HG03280 (cell line): ENCODE data around the gene COA5.
"Not testable (repeated sequence)": the region's sequence is repeated elsewhere in the genome, so short reads cannot be mapped to it uniquely, and the experiment has no call there.

ENCODE experiments used
- ATAC-seq: cut with Tn5 transposase; IDR thresholded peaks from one replicate; pipeline ENCODE4 v1.9.1; 2021; ENCODE audit warnings: mild to moderate bottlenecking, moderate library complexity; ENCODE audit not compliant: unreplicated experiment

Gene COA5

DNA sequence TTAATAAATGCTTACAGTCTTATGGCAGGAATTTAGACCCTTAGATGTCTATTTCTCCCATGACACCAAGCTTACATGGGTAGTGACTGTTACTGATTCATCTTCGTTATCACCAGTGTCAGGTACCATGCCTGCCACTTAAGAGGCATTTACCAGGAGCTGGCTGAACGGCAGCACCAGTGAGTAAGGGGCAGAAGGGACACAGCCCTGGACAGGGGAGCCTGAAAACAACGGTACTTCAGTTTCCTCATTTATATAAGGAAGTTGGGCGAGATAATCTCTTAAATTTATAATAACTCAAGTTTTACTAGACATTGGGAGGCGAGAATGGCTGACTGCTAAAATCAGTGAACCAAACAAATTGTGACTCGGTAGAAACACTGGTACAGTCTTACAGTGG, 1.2 kb downstream of the COA5 start:
- ATAC-seq, result no peak

DNA sequence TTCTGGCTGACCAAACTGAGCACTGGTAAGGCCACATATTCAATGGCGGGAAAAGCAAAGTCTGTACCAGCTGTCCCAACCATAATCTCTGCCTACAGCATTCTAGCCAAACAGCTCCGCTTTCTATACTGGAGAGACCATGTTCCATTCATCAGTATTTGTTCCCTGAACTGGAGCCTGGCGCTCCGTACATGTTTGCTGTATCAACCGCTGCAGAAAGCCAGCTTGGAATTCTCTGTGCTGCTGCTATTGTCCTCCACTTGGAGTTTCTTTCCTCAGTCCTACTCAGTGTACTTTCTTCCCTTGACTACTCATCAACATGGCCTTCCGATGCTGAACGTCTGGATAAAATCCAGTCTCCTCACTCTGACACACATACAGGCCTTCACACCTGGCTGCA, 1.9 kb downstream of the COA5 start:
- no peak for ATAC-seq

DNA sequence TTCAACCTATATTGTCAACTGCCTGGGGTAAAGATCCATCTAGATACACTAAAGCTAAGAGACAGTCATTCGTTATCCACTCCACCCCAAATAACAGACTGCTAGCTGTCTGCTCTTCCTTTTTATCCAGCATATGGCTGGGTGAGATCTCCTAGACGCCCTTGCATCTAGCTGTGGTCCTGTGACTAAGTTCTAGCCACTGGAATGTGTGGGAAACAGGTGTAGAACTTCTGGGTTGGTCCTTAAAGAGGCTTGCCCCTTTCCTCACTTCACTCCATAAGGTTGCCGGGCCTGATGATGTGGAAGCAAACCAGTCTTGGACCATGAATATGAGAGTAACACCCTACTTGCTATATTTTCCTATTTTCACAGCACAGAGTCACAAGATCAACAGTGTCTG, 3.2 kb downstream of the COA5 start:
- ATAC-seq, result no peak

DNA sequence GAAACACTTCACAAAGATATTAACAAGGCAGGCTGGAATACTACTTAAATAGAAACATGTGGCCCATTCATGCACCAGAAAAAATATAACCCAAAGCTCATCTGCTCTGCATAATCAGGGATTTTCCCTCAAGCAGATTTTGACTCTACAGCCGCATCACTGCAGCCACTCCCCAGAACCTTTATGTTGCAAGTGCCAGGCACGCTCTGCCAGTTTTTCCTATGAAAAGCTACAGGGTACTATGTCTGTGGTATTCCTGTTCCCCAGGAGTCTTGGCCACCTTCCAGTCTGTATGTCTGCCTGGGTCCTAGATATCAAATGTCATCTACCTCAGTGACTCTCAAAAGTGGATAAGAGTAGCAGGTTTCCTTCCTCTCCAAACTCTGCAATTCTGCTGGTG, 3.8 kb downstream of the COA5 start:
- ATAC-seq, result no peak

DNA sequence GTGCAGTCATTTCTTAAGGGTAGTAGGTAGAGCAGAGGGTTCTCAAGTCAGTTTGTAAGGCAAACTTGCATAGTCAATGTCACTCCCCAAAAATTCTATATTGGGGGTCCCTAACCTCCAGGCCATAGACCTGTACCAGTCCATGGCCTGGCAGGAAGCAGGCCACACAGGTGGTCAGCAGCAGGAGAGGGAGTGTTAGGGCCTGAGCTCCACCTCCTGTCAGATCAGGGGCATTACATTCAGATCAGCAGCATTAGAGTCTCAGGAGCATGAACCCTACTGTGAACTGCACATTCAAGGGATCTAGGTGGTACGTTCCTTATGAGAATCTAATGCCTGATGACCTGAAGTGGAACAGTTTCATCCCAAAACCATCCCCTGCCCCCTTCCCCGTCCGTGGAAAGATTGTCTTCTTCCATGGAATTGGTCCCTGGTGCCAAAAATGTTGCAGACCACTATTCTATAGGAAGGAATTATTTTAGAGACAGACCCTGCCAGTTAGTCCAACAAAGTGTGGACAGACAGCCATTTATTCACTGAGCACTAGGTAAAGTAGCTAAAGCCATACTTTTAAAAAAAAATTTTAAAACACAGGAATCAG, 6.7 kb downstream of the COA5 start:
- peak; percentile 79 for ATAC-seq

GRCh38 chr2:98598781-98599428, 9.4 kb downstream of the COA5 start:
- no peak for ATAC-seq

DNA sequence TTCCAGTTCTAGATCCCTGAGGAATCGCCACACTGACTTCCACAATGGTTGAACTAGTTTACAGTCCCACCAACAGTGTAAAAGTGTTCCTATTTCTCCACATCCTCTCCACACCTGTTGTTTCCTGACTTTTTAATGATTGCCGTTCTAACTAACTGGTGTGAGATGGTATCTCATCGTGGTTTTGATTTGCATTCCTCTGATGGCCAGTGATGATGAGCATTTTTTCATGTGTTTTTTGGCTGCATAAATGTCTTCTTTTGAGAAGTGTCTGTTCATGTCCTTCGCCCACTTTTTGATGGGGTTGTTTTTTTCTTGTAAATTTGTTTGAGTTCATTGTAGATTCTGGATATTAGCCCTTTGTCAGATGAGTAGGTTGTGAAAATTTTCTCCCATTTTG, 13.6 kb downstream of the COA5 start:
- ATAC-seq, result not testable (repeated sequence)

- no peak for ATAC-seq
Measured at GRCh38 chr2:98592565-98592964, 15.7 kb downstream of the COA5 start.

DNA sequence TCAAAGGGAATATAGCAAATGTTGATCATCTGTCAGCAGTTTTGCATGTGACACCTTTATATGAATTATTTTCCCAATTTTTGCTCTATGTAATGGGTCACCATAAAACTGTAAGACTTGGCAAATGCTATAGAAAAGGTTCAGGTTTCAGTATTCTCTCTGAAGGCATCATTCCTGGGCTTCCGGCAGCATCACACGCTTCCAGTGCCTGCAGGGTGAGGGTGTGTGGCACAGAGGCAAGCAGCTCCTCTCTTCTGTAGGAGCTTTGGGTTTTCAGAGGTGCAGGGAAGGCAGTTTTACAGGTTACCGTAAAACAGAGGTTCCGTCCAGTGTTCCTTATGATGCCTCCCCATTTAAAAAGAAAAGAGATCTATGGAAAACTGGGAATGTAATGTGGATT, 18.8 kb downstream of the COA5 start:
- no peak for ATAC-seq

GRCh38 chr2:98588880-98589431, 19.4 kb downstream of the COA5 start:
- no peak for ATAC-seq

DNA sequence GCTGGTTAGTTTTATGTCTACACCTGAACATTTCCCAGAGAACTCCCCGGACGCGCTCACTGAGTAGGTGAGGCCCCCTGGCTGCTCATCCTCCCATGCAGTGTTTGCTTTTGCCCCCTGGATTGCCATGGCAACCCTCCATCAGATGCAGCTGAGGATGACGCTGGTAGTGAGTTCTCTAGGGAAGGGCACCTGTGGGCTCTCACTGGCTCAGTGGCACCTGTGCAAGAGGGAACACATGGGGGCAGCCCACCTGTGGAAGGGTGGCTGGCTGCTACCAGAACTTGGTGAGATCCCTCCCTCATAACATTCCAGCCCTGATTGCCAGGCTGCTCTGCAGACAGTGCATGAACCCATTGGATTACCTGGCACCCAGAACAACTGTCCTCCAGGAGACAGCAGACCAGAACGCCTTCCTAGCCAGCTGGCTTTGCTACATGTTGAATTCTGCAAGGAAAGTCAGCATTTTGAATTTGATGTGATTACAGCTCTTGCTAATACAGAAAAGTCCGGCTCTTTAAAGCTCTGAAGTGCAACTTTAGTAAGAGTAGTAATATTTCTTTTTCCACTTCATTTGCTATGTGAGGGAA, 21.7 kb downstream of the COA5 start:
- ATAC-seq, result no peak

DNA sequence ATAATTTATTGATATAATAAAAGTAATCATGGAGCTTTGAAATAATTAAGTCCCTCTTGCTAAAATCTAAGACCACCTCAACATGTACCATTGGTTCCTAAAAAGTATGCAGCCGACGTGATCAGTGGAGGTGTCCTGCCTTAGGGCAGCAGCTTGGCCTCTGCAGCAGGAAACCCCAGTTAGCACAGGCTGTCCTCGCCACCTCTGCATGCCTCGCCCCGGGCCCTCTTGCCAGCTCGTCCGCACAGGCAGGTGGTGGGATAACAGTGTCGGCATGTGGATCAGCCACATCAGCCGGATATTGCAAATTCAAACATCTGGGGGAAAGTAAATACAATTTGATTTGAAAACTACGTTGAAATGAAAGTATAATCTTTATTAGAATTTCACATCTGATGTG, 22.9 kb downstream of the COA5 start:
- ATAC-seq, result no peak

GRCh38 chr2:98583816-98584618, 24.3 kb downstream of the COA5 start:
- no peak for ATAC-seq

GRCh38 chr2:98583276-98583675, 25.0 kb downstream of the COA5 start:
- no peak for ATAC-seq

- ATAC-seq, result no peak
Measured at GRCh38 chr2:98582523-98582922, 25.8 kb downstream of the COA5 start.

DNA sequence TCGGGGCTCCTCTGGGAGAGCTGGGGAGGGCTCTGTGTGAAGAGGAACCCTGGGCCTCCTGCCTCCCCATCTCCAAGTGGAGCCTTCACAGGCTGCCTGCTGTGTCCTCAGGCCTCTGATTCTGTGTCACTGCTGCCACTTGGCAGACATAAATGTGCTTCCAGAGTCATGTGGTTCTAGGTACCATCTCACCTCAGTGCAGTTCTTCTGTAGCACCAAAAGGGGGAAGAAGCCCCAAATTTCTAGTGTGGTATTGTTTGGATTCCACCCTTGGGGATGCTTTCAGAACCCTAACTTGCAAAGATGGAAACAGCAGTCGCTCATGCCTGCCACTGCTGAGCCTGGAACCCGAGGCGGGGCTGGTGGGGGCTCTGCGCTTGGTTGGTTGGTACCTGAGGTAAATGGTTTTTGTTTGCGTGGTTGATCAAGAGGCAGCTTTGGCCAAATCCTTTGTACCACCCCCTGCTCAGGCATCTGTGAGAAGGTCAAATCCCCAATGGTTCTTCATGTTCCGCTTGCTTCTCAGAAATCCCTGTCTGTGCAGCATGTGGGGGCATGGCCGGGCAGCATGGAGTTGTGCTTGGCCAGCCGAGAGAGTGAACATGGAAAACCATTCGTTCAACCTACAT, 27.5 kb downstream of the COA5 start:
- ATAC-seq, result no peak

- no peak for ATAC-seq
Measured at GRCh38 chr2:98579926-98580325, 28.4 kb downstream of the COA5 start.

DNA sequence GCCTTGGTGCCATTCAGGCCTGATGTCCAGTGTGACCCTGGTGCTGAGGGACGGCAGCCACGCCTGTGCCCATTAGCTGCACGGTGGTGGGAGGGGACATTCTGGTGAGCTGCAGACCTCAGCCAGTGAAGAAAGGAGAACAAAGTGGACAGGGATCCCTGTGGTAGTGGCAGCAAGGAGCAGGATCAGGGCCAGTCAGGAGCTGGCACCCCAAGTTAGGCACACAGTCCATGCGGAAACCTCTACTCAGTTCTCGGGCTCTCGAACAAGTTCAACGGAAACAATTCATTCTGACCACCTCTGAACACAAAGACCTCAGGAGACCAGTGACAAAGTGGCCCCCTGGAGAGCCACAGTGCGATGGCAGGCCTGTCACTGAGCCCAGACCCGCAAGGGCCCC, 30.1 kb downstream of the COA5 start:
- ATAC-seq, result no peak

DNA sequence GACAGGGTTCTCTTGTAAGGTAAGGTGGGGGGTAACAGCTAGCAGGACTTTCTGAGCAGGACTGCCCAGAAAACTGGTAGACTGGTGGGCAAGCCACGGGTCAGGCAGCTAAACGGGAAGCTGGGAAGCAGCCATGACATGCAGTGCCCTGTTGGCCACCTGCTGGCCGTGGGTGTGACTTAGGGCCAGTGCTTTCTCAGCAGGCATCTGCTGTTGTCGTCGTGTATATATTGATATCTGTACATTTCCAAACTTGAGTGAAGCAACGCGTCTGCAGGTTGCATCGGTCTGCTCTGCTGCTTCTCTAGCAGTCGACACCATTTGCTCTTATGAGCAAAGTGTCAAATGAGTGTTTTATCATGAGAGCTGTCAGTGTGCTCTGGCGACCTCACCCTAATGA, 31.0 kb downstream of the COA5 start:
- ATAC-seq, result no peak

- no peak for ATAC-seq
Measured at GRCh38 chr2:98576666-98577312, 31.5 kb downstream of the COA5 start.

GRCh38 chr2:98573426-98573825, 34.9 kb downstream of the COA5 start:
- no peak for ATAC-seq
